Measurements from ENCODE around the gene XXYLT1.

DNA sequence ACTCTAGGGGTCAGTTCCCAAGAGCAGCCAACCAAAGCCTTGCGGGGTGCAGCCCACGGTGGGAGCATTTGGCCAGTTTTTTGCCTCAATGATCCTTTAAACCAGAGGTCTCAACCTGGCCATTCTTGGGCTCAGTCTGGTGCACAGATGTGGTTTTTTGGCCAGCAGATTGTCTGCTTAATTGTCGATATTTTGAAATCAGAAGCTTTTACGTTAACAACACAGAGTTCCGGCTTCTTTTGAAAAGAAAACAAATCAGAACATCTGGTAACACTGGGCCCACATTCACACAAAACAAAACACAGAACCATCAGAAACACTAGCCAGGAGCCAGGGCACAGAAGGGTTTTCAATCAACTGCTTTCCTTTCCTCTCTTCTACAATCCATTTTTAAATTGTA lies 127.7 kb downstream of the XXYLT1 start:
- TF ChIP-seq CTCF (IDR thresholded peaks at IDR 0.05 in 2 of 3, conservative IDR thresholded peaks at IDR 0.05 in 1 of 3; ENCODE audit: control insufficient read depth in 2 of 3, extremely low read depth in 1 of 3, insufficient read depth in 1 of 3, low read depth in 3 of 3, low read length in 3 of 3) = no peak
- TF ChIP-seq, protein P1, sequence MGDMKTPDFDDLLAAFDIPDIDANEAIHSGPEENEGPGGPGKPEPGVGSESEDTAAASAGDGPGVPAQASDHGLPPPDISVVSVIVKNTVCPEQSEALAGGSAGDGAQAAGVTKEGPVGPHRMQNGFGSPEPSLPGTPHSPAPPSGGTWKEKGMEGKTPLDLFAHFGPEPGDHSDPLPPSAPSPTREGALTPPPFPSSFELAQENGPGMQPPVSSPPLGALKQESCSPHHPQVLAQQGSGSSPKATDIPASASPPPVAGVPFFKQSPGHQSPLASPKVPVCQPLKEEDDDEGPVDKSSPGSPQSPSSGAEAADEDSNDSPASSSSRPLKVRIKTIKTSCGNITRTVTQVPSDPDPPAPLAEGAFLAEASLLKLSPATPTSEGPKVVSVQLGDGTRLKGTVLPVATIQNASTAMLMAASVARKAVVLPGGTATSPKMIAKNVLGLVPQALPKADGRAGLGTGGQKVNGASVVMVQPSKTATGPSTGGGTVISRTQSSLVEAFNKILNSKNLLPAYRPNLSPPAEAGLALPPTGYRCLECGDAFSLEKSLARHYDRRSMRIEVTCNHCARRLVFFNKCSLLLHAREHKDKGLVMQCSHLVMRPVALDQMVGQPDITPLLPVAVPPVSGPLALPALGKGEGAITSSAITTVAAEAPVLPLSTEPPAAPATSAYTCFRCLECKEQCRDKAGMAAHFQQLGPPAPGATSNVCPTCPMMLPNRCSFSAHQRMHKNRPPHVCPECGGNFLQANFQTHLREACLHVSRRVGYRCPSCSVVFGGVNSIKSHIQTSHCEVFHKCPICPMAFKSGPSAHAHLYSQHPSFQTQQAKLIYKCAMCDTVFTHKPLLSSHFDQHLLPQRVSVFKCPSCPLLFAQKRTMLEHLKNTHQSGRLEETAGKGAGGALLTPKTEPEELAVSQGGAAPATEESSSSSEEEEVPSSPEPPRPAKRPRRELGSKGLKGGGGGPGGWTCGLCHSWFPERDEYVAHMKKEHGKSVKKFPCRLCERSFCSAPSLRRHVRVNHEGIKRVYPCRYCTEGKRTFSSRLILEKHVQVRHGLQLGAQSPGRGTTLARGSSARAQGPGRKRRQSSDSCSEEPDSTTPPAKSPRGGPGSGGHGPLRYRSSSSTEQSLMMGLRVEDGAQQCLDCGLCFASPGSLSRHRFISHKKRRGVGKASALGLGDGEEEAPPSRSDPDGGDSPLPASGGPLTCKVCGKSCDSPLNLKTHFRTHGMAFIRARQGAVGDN (IDR thresholded peaks at IDR 0.05) = no peak
- TF ChIP-seq JUND (IDR thresholded peaks at IDR 0.05; ENCODE audit: low read depth, low read length) = no peak
- no peak for TF ChIP-seq PKNOX1 (IDR thresholded peaks at IDR 0.05)
- TF ChIP-seq SRF (IDR thresholded peaks at IDR 0.05; ENCODE audit: low read depth in 2 of 2, low read length in 2 of 2) = no peak
- no peak for TF ChIP-seq CBX5 (IDR thresholded peaks at IDR 0.05; ENCODE audit: low read depth)
- TF ChIP-seq RAD51 (IDR thresholded peaks at IDR 0.05) = no peak
- no peak for TF ChIP-seq NFYB (IDR thresholded peaks at IDR 0.05; ENCODE audit: insufficient read depth, low read depth, low read length)
- no peak for TF ChIP-seq MYC (IDR thresholded peaks at IDR 0.05; ENCODE audit: insufficient read depth, insufficient read length, insufficient replicate concordance, low read length, severe bottlenecking)
- no peak for TF ChIP-seq HDAC6 (IDR thresholded peaks at IDR 0.05; ENCODE audit: unreplicated experiment)
- no peak for TF ChIP-seq CEBPB (IDR thresholded peaks at IDR 0.05; ENCODE audit: borderline replicate concordance in 1 of 2, low read depth in 2 of 2, low read length in 2 of 2)
